BJ (cell line): ENCODE results near the gene CSAG2. TPM values are rescaled to one million over a fixed set of nuclear protein-coding genes. Genes with fewer than 3 reads are reported as not detected.

Experiments
- CTCF ChIA-PET: fragments of 350-600 bp; formaldehyde crosslinking; extraction: SDS; loops from one replicate; lab custom pipeline; 2021; ENCODE audit warnings: antibody characterized with exemption, inconsistent platforms; lab: Yijun Ruan, JAX
- POLR2A ChIA-PET: fragments of 300-600 bp; sonication (Branson Sonifier 250); formaldehyde crosslinking; extraction: SDS; loops from one replicate; lab custom pipeline; 2021; ENCODE audit warnings: antibody characterized with exemption; lab: Charles Lee
- DNase-seq: peaks from one replicate; pipeline ENCODE4 v3.0.0-alpha.2; 2011; ENCODE audit warnings: low read depth
- H3K27me3 ChIP-seq: 2 replicates; pipeline ENCODE4 v1.6.0; 2011; ENCODE audit warnings: low read length; ENCODE audit not compliant: control insufficient read depth, insufficient read depth
- H3K36me3 ChIP-seq: 2 replicates; pipeline ENCODE4 v1.5.1; 2011; ENCODE audit warnings: low read length; ENCODE audit not compliant: control insufficient read depth, insufficient read depth
- H3K4me3 ChIP-seq: 2 replicates; pipeline ENCODE4 v1.5.1; 2011; ENCODE audit warnings: low read depth, mild to moderate bottlenecking, control low read depth, low read length
- polyA plus RNA-seq: library from polyadenylated mRNA; depleted of rRNA; stranded (reverse); fragments of >200 nt; gene quantifications from 2 replicates; pipeline ENCODE4 v1.2.3, GENCODE V29; 2011; rRNA removed
- TF ChIP-seq, protein P1 (sequence below): IDR thresholded peaks from 2 replicates; pipeline ENCODE4 v1.5.1; 2011; ENCODE audit warnings: low read depth, mild to moderate bottlenecking, control low read depth, inconsistent platforms, low read length, moderate library complexity; ENCODE audit not compliant: insufficient read depth

CSAG2 gene
- polyA plus RNA-seq, 1 experiment, result not detected

DNA sequence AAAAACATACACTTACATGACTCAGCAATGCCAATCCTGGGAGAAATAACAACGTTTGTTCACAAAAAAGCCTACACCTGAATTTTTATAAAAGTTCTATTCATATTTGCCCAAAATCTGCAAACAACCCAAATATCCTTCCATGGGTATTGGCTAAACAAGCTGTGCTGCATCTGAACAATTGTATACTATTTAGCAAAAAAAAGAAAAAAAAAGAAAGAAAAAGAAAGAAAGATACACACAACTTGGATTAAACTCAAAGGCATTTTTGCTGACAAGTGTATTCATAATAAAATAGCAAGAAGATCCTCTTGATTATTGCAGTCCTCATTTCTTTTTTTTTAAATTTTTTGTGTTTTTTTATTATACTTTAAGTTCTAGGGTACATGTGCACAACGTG is 34.9 kb downstream of the CSAG2 start:
- TF ChIP-seq, protein P1, sequence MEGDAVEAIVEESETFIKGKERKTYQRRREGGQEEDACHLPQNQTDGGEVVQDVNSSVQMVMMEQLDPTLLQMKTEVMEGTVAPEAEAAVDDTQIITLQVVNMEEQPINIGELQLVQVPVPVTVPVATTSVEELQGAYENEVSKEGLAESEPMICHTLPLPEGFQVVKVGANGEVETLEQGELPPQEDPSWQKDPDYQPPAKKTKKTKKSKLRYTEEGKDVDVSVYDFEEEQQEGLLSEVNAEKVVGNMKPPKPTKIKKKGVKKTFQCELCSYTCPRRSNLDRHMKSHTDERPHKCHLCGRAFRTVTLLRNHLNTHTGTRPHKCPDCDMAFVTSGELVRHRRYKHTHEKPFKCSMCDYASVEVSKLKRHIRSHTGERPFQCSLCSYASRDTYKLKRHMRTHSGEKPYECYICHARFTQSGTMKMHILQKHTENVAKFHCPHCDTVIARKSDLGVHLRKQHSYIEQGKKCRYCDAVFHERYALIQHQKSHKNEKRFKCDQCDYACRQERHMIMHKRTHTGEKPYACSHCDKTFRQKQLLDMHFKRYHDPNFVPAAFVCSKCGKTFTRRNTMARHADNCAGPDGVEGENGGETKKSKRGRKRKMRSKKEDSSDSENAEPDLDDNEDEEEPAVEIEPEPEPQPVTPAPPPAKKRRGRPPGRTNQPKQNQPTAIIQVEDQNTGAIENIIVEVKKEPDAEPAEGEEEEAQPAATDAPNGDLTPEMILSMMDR, result no peak
- DNase-seq, result no peak
- H3K27me3 ChIP-seq, result no peaks in the 10 kb centered on the region
- CTCF ChIA-PET, result no interaction called here
- H3K36me3 ChIP-seq, result no peaks in the 10 kb centered on the region
- POLR2A ChIA-PET, result no interaction called here
- H3K4me3 ChIP-seq, result no peak overlapping the region

DNA sequence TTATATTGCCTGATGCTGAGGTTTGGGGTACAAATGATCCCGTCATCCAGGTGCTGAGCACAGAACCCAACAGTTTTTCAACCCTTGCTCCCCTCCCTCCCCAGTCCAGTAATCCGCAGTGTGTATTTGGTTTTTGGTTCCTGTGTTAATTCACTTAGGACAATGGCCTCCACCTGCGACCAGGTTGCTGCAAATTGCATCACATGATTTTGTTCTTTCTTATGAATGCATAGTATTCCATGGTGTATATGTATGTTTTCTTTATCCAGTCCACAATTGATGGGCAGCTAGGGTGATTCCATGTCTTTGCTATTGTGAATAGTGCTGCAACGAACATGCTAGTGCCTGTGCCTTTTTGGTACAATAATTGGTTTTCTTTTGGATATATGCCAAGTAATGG is 46.0 kb downstream of the CSAG2 start:
- DNase-seq, result no peak
- TF ChIP-seq, protein P1, result no peak
- CTCF ChIA-PET, result no interaction called here
- Histone ChIP-seq H3K27me3 (no peaks in the 10 kb centered on the region), H3K36me3 (no peaks in the 10 kb centered on the region), H3K4me3 (no peak overlapping the region)
- POLR2A ChIA-PET, result no interaction called here

GRCh38 chrX:152658302-152658701 is 50.8 kb downstream of the CSAG2 start:
- TF ChIP-seq, protein P1, result no peak
- H3K36me3 ChIP-seq, result no peaks in the 10 kb centered on the region
- H3K27me3 ChIP-seq, result no peaks in the 10 kb centered on the region
- CTCF ChIA-PET, result no interaction called here
- no peak overlapping the region for H3K4me3 ChIP-seq
- DNase-seq, result no peak
- POLR2A ChIA-PET, result no interaction called here

Other genes starting within 250 kb of the CSAG2 start
- gene GABRQ, start 71.4 kb downstream of the CSAG2 start, polyA plus RNA-seq, result not detected in 2 replicates
- gene MAGEA3, start 10.5 kb downstream of the CSAG2 start, polyA plus RNA-seq, result 0.06 TPM in 1 of 2 replicates, not detected in the other
- gene MAGEA2B, start 5.4 kb upstream of the CSAG2 start, polyA plus RNA-seq, result not detected in 2 replicates
- not detected in 2 replicates for gene CSAG1, start 24.4 kb upstream of the CSAG2 start, polyA plus RNA-seq
- not detected in 2 replicates for gene MAGEA12, start 24.5 kb upstream of the CSAG2 start, polyA plus RNA-seq
- gene MAGEA2, start 44.6 kb upstream of the CSAG2 start, polyA plus RNA-seq, result not detected in 2 replicates
- not detected in 2 replicates for gene CSAG3, start 49.9 kb upstream of the CSAG2 start, polyA plus RNA-seq
- not detected in 2 replicates for gene MAGEA6, start 60.4 kb upstream of the CSAG2 start, polyA plus RNA-seq
- gene CETN2, start 121.5 kb upstream of the CSAG2 start, polyA plus RNA-seq, result 19.1 and 44.5 TPM in 2 replicates
- gene NSDHL, start 121.8 kb upstream of the CSAG2 start, polyA plus RNA-seq, result 10.3 and 13.7 TPM in 2 replicates
- 7.6 and 8.3 TPM in 2 replicates for gene ZNF185, start 188.8 kb upstream of the CSAG2 start, polyA plus RNA-seq